HepG2 (cell line): ENCODE results near the gene HOXD1. TPM values are rescaled to one million over a fixed set of nuclear protein-coding genes. Genes with fewer than 3 reads are reported as not detected.

Experiments used
- ARNT ChIP-seq: fragments of 450-650 bp; IDR thresholded peaks from 2 replicates; pipeline ENCODE4 v1.6.1; 2017
- EP300 ChIP-seq, 3 experiments: sonication (generic) in 1 of 3; formaldehyde crosslinking in 1 of 3; IDR thresholded peaks; 2 replicates each; pipeline versions ENCODE4 v1.5.1 to v1.6.1; 2011 to 2020; ENCODE audit warnings: low read depth in 2 of 3, low read length in 2 of 3, borderline replicate concordance in 1 of 3, improper control_type of control experiment in 1 of 3, mild to moderate bottlenecking in 1 of 3, missing genetic modification reagents in 1 of 3, moderate library complexity in 1 of 3
- HNF1B ChIP-seq: sonication (generic); formaldehyde crosslinking; IDR thresholded peaks from 2 replicates; pipeline ENCODE4 v1.5.1; 2020; ENCODE audit warnings: mild to moderate bottlenecking, moderate library complexity, missing genetic modification reagents
- IKZF5 ChIP-seq: IDR thresholded peaks from 2 replicates; pipeline ENCODE4 v1.6.1; 2018; ENCODE audit warnings: missing genetic modification reagents, mild to moderate bottlenecking, missing compliant biosample characterization
- JUNB ChIP-seq: sonication (generic); formaldehyde crosslinking; IDR thresholded peaks from 2 replicates; pipeline ENCODE4 v1.8.0; 2022; ENCODE audit warnings: missing genetic modification reagents, mild to moderate bottlenecking, borderline replicate concordance
- KDM5A ChIP-seq: fragments of 200-600 bp; sonication (generic); IDR thresholded peaks from 2 replicates; pipeline ENCODE4 v1.7.0; 2018; ENCODE audit warnings: antibody characterized with exemption, mild to moderate bottlenecking, low read length, borderline replicate concordance
- MLX ChIP-seq: IDR thresholded peaks from 2 replicates; pipeline ENCODE4 v1.6.1; 2016
- PATZ1 ChIP-seq: sonication (generic); formaldehyde crosslinking; IDR thresholded peaks from 2 replicates; pipeline ENCODE4 v1.4.0; 2020; ENCODE audit warnings: missing genetic modification reagents
- PHB2 ChIP-seq: fragments of 450-650 bp; IDR thresholded peaks from 2 replicates; pipeline ENCODE4 v1.6.1; 2018; ENCODE audit not compliant: partially characterized antibody
- THAP11 ChIP-seq: IDR thresholded peaks from 2 replicates; pipeline ENCODE4 v1.6.1; 2016; ENCODE audit warnings: missing biosample characterization, missing genetic modification reagents
- ZMYM3 ChIP-seq: sonication (generic); formaldehyde crosslinking; IDR thresholded peaks from 2 replicates; pipeline ENCODE4 v1.5.1; 2020; ENCODE audit warnings: mild to moderate bottlenecking, missing genetic modification reagents
- ZNF124 ChIP-seq: sonication (generic); formaldehyde crosslinking; IDR thresholded peaks from 2 replicates; pipeline ENCODE4 v1.4.0; 2020; ENCODE audit warnings: missing genetic modification reagents
- ZNF607 ChIP-seq: sonication (generic); formaldehyde crosslinking; IDR thresholded peaks from 2 replicates; pipeline ENCODE4 v1.5.1; 2020; ENCODE audit warnings: missing genetic modification reagents, mild to moderate bottlenecking, borderline replicate concordance
- ZSCAN30 ChIP-seq: sonication (generic); formaldehyde crosslinking; IDR thresholded peaks from 2 replicates; pipeline ENCODE4 v1.5.0; 2020; ENCODE audit warnings: mild to moderate bottlenecking, missing genetic modification reagents
- polyA plus RNA-seq, 8 experiments: library from polyadenylated mRNA; depleted of rRNA in 3 of 8; stranded (reverse) in 7 of 8; unstranded in 1 of 8; fragments of >200 nt; fragmentation: Illumina TruSeq in 4 of 8; extraction: Trizol in 4 of 8; gene quantifications; 2 replicates each; pipeline versions ENCODE4 v1.2.1 to v1.2.3, GENCODE V29; 2011 to 2016; ENCODE audit warnings: low read depth in 4 of 8, missing spikeins in 1 of 8, mixed read lengths in 1 of 8; ENCODE audit not compliant: insufficient read depth in 1 of 8
- total RNA-seq, 5 experiments: library from RNA; depleted of rRNA; stranded (reverse); fragments of >200 nt; fragmentation: Illumina TruSeq; extraction: Trizol; gene quantifications; 2 replicates each; pipeline ENCODE4 v1.2.3, GENCODE V29; 2016; ENCODE audit warnings: low read depth in 1 of 5
- TF ChIP-seq, protein P1 (sequence below): sonication (generic); formaldehyde crosslinking; IDR thresholded peaks from 2 replicates; pipeline ENCODE4 v1.8.0; 2022; ENCODE audit warnings: missing genetic modification reagents, low read depth, mild to moderate bottlenecking, borderline replicate concordance
- TF ChIP-seq, protein P2 (sequence below): sonication (generic); formaldehyde crosslinking; IDR thresholded peaks from 2 replicates; pipeline ENCODE4 v1.4.0; 2020; ENCODE audit warnings: missing genetic modification reagents

HOXD1 gene
- total and polyA plus RNA-seq, 2 of the 13 experiments (the other 11 are each of a cell fraction or from before 2014, with no cell fraction given), result 10.0 to 22.3 TPM

DNA sequence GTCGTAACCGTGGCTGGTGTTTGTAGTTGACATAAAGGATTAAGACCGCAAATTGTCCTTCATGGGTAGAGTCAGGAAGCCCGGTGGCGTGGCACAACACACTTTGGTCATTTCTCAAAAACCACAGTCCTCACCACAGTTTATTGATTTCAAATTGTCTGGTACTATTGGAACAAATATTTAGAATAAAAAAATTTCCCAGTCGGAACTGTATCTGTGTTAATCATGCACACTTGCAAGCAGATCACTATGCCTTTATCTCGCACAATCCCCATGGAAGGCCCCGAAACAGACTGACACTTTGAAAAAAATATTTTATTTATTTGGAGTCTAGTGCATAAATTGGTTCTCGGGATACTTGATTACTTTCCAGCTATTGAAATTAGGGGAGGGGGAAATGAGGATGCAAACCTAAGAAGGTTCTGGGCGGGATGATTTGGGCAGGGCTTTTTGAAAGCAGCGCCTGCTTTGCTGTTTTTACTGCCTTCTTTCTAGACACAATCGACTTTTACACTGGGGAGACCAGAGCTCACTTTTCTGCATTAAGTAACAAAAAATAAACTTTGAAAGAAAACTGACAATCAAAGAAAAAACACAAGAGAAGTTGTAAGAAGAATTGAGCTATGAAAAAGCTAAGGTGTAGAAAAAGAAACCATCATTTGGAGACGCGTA lies 15.4 kb upstream of the HOXD1 start (continued):
- TF ChIP-seq, protein P1, sequence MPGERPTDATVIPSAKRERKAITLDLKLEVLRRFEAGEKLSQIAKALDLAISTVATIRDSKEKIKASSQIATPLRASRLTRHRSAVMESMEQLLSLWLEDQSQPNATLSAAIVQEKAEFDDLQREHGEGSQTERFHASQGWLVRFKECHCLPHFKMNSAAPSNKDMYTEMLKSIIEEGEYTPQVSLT (CRISPR knock-in tag), result no peak
- TF ChIP-seq ZMYM3 (no peak), EP300 (IDR thresholded peaks at IDR 0.05; ENCODE audit: low read depth in 2 of 2, low read length in 2 of 2) (peak in 1 of 2 experiments; percentile 47; a peak in 1 of 4 replicates), EP300 (CRISPR knock-in tag; IDR thresholded peaks at IDR 0.05; ENCODE audit: borderline replicate concordance) (peak; percentile 40; the same call in 1 of the 2 replicates), PATZ1 (CRISPR knock-in tag) (peak; percentile 84), ARNT (no peak), JUNB (CRISPR knock-in tag) (no peak), KDM5A (no peak), ZSCAN30 (CRISPR knock-in tag) (no peak), PHB2 (no peak), THAP11 (no peak), ZNF124 (CRISPR knock-in tag) (no peak), HNF1B (CRISPR knock-in tag) (no peak), ZNF607 (no peak), MLX (CRISPR knock-in tag) (no peak), IKZF5 (CRISPR knock-in tag) (peak; percentile 77)
- TF ChIP-seq, protein P2, sequence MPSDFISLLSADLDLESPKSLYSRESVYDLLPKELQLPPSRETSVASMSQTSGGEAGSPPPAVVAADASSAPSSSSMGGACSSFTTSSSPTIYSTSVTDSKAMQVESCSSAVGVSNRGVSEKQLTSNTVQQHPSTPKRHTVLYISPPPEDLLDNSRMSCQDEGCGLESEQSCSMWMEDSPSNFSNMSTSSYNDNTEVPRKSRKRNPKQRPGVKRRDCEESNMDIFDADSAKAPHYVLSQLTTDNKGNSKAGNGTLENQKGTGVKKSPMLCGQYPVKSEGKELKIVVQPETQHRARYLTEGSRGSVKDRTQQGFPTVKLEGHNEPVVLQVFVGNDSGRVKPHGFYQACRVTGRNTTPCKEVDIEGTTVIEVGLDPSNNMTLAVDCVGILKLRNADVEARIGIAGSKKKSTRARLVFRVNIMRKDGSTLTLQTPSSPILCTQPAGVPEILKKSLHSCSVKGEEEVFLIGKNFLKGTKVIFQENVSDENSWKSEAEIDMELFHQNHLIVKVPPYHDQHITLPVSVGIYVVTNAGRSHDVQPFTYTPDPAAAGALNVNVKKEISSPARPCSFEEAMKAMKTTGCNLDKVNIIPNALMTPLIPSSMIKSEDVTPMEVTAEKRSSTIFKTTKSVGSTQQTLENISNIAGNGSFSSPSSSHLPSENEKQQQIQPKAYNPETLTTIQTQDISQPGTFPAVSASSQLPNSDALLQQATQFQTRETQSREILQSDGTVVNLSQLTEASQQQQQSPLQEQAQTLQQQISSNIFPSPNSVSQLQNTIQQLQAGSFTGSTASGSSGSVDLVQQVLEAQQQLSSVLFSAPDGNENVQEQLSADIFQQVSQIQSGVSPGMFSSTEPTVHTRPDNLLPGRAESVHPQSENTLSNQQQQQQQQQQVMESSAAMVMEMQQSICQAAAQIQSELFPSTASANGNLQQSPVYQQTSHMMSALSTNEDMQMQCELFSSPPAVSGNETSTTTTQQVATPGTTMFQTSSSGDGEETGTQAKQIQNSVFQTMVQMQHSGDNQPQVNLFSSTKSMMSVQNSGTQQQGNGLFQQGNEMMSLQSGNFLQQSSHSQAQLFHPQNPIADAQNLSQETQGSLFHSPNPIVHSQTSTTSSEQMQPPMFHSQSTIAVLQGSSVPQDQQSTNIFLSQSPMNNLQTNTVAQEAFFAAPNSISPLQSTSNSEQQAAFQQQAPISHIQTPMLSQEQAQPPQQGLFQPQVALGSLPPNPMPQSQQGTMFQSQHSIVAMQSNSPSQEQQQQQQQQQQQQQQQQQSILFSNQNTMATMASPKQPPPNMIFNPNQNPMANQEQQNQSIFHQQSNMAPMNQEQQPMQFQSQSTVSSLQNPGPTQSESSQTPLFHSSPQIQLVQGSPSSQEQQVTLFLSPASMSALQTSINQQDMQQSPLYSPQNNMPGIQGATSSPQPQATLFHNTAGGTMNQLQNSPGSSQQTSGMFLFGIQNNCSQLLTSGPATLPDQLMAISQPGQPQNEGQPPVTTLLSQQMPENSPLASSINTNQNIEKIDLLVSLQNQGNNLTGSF (CRISPR knock-in tag), result no peak
